Activated T-cell treated with anti-CD3 and anti-CD28 coated beads for 48 hours (primary cell): ENCODE measurements around the gene PFKM.

Experiments used
- DNase-seq: peaks from one replicate; pipeline ENCODE4 v3.0.0-alpha.2; 2020; ENCODE audit warnings: low read depth

PFKM gene

DNA sequence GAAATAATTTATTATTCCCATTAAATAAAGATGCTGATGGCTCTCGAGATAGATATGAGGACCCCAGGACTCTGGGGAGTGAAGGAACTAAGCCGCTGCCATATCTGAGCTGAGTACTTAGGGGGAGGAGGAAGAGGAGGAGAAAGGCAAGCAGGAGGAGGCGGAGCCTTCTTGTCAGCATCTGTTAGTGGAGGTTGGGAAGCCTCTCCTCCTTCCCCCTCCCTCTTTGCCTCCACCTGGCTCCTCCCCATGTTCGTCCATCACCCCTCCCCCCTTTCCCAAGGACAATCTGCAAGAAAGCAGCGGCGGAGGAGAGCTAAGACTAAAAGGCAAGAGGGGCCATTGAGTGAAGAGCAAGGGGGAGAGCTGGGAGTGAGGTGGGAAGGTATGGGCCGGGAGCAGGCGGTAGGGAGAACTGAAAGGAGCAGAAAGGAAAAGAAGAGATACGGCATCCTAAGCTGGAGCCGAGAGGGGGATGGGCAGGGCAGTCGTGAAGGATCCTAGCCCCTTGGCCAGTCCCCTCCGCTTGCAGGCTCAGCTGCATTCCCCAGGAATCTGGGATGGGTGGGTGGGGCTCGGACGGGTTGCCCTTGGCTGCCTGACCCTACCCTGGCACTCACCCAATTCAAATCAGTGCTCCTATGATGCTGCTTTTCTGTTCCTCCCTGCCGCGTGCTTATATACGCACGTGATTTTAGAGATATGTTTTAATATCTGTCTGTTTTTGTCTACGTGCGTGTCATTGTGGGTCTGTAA lies at the start of gene PFKM:
PFKM (plus strand) TSS at position 287 of the 756 bp plus-strand sequence. CDS start 3,411 bp downstream, outside the sequence.
- peak; percentile 61 for DNase-seq

DNA sequence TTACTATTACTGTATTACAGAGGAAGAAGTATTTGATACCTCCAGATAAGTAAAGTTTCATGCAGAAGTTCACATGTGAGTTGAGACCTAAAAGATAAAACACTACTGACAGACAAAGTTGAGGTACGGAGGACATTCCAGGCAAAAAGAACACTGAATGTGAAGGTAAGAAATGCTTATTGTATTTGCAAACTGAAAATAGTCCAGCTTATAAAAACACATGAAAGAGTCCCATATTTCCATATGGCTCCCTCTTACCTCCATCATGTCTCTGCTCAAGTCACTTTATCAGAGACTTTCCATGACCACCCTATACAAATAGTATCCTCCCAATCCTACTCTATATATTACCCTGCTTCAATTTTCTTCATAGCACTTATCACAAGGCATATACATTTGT lies 49.1 kb upstream of the PFKM start:
- no peak for DNase-seq

DNA sequence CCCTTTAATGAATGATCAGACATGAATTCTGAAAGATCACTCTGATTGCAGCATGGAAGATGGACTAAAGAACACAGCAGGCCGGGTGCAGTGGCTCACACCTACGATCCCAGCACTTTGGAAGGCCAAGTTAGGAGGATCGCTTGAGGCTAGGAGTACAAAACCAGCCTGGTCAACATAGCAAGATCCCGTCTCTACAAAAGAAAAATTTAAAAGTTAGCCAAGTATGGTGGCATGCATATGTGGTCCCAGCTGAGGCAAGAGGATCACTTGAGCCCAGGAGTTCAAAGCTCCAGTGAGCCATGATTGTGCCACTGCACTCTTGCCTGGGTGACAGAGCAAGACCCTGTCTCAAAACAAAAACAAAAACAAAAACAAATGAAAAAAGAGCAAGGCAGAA lies 48.4 kb upstream of the PFKM start:
- no peak for DNase-seq

GRCh38 chr12:48071808-48072207 lies 47.4 kb upstream of the PFKM start:
- DNase-seq = no peak

GRCh38 chr12:48072266-48072665 lies 46.9 kb upstream of the PFKM start:
- DNase-seq = no peak

GRCh38 chr12:48074266-48074665 lies 44.9 kb upstream of the PFKM start:
- DNase-seq = no peak

DNA sequence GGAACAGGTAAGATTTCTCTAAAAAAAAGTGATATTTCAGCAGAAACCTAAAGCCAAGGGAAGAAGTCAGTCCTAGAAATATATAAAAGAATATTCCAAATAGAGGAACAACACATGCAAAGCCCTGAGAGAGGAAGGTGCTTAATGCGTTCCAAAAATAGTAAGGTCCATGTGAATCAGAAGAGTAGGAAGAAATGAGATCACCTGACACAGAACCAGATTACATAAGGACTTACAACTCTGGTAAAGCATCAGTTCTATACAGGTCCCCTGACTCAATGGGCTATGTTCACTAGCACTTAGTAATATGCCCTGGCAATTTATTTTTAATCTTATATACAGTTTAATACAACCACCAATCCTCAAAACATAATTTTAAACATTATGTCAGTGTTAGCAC lies 43.3 kb upstream of the PFKM start:
- no peak for DNase-seq

- DNase-seq = no peak
Measured at GRCh38 chr12:48077111-48077510, 42.1 kb upstream of the PFKM start.

DNA sequence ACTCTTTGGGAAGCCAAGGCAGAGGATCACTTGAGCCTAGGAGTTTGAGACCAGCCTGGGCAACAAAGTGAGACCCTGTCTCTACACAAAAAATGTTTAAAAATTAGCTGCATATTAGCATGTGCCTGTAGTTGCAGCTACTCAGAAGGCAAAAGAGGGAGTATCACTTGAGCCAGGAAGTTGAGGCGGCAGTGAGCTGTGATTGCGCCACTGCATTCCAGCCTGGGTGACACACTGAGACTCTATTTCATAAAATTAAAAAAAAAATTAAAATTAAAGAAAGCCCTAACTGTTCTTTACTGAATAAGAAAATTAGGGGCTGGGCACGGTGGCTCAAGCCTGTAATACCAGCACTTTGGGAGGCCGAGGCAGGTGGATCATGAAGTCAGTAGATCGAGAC lies 40.3 kb upstream of the PFKM start:
- DNase-seq = no peak

DNA sequence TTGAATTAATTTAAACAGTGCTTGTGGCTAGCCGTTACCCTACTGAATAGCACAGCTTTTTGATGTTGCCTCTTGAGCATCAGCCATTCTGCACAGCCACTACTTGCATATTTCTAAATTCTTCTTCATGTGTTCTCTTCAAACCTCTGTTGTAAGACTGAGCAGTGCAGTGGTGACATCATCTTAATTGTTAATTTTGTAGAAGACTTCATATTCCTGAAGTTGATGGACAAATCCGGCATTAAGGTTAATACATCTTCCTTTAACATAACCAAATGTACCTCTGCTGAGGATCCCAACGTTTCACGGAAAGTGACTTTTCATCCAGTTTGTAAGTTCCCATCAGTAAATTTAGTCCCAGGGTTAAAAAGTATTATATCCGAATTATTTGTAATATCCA lies 38.9 kb upstream of the PFKM start:
- DNase-seq = no peak

- DNase-seq = no peak
Measured at GRCh38 chr12:48080821-48081220, 38.3 kb upstream of the PFKM start.

GRCh38 chr12:48084066-48084465 lies 35.1 kb upstream of the PFKM start:
- DNase-seq = no peak

GRCh38 chr12:48084841-48085460 lies 34.2 kb upstream of the PFKM start:
- DNase-seq = no peak

- no peak for DNase-seq
Measured at GRCh38 chr12:48086327-48086726, 32.8 kb upstream of the PFKM start.

GRCh38 chr12:48092611-48093010 lies 26.6 kb upstream of the PFKM start:
- DNase-seq = no peak

DNA sequence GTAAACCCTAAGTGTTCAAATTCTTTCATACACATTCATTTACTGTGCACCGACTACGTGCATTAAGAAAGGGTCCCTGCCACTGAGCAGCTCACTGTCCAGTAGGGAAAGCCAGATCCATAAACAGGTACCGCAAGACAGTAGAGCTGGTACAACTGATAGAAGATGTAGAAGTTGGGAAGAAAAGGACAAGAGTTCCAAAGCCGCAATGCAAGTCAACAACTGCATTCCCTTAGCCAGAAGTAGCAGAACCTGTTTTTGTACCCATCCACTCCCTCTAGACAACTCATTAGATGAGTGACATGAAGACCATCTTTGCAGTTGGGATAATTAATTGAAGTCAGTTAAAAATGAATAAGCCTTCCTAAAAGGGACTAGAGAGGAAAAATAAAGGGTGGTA lies 14.6 kb upstream of the PFKM start:
- DNase-seq = no peak

DNA sequence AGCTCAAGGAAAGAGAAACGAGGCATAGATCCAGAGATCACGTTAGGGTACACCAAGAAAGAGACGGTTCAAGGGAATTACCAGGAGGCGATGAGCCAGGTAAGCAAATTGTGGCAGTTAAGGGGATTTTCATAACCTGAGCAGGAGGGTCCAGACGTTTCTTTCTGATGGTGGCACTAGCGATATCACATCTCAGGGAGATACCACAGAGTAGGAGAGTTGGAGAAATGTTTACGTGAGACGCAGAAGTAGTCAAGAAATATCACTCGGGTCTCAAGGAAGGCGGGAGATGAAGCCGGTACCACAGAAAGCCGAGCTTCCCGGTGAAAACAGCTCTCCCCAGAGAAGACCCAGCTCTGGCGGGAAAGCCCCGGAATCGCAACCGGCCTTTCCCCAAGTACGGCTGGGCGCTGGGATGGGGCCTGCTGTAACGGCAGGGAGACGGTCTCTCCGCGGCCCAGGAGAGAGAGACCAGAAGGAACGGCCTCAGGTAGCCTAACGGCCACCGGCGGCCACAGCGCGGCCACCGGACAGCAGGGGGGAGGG lies 13.8 kb upstream of the PFKM start:
- peak; percentile 25 for DNase-seq

GRCh38 chr12:48105867-48106680 lies 13.1 kb upstream of the PFKM start, which contains the start of gene SENP1:
Gene SENP1, minus strand, starts transcription at chr12:48106079. Its CDS starts 4,607 bp downstream, at chr12:48101472.
- peak; percentile 88 for DNase-seq

GRCh38 chr12:48106681-48107613 lies 12.2 kb upstream of the PFKM start:
- DNase-seq = no peak

- DNase-seq = no peak
Measured at GRCh38 chr12:48109424-48109823, 9.7 kb upstream of the PFKM start.

- DNase-seq = no peak
Measured at GRCh38 chr12:48110691-48111311, 8.4 kb upstream of the PFKM start.
